Measurements from ENCODE around the gene SCYGR1. TPM values are rescaled to one million over a fixed set of nuclear protein-coding genes. Genes with fewer than 3 reads are reported as not detected.
A peak's percentile ranks its signal among the peaks of the same experiment; 100 is the strongest.

Gene SCYGR1
- total and polyA plus RNA-seq, 2 of the 13 experiments (the other 11 are each of a cell fraction or from before 2014, with no cell fraction given), result not detected

GRCh38 chr2:227406177-227407031 lies 18.7 kb upstream of the SCYGR1 start (continued):
- TF ChIP-seq, protein P1, sequence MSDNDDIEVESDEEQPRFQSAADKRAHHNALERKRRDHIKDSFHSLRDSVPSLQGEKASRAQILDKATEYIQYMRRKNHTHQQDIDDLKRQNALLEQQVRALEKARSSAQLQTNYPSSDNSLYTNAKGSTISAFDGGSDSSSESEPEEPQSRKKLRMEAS (IDR thresholded peaks at IDR 0.05), result peak; percentile 62; the same call in 1 of the 2 replicates
- no peak for TF ChIP-seq ZMAT3 (CRISPR knock-in tag; conservative IDR thresholded peaks at IDR 0.05)
- no peak for TF ChIP-seq ZNF333 (CRISPR knock-in tag; IDR thresholded peaks at IDR 0.05; ENCODE audit: borderline replicate concordance)
- no peak; the same call in 1 of the 2 replicates for TF ChIP-seq NFYC (CRISPR knock-in tag; IDR thresholded peaks at IDR 0.05)
- TF ChIP-seq GATAD1 (CRISPR knock-in tag; IDR thresholded peaks at IDR 0.05), result peak; percentile 78
- no peak; the same call in 1 of the 2 replicates for TF ChIP-seq XBP1 (CRISPR knock-in tag; IDR thresholded peaks at IDR 0.05)
- TF ChIP-seq SMC3 (IDR thresholded peaks at IDR 0.05; ENCODE audit: low read length), result peak; percentile 98
- 0 out of 2 replicates have a peak, but pooled peaks have one; percentile 68 for TF ChIP-seq KAT7 (CRISPR knock-in tag; IDR thresholded peaks at IDR 0.05; ENCODE audit: borderline replicate concordance)
- TF ChIP-seq SMYD3 (CRISPR knock-in tag; IDR thresholded peaks at IDR 0.05), result peak; percentile 85; the same call in 1 of the 2 replicates
- no peak for TF ChIP-seq NCOA5 (CRISPR knock-in tag; IDR thresholded peaks at IDR 0.05)
- no peak for TF ChIP-seq NFE2L1 (CRISPR knock-in tag; IDR thresholded peaks at IDR 0.05; ENCODE audit: borderline replicate concordance)
- TF ChIP-seq ZNF816 (CRISPR knock-in tag; IDR thresholded peaks at IDR 0.05; ENCODE audit: borderline replicate concordance), result no peak; the same call in 1 of the 2 replicates
- no peak for TF ChIP-seq ZSCAN12 (CRISPR knock-in tag; IDR thresholded peaks at IDR 0.05)
- TF ChIP-seq, protein P2, sequence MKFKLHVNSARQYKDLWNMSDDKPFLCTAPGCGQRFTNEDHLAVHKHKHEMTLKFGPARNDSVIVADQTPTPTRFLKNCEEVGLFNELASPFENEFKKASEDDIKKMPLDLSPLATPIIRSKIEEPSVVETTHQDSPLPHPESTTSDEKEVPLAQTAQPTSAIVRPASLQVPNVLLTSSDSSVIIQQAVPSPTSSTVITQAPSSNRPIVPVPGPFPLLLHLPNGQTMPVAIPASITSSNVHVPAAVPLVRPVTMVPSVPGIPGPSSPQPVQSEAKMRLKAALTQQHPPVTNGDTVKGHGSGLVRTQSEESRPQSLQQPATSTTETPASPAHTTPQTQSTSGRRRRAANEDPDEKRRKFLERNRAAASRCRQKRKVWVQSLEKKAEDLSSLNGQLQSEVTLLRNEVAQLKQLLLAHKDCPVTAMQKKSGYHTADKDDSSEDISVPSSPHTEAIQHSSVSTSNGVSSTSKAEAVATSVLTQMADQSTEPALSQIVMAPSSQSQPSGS (CRISPR knock-in tag; IDR thresholded peaks at IDR 0.05), result peak; percentile 92
- TF ChIP-seq, protein P3, sequence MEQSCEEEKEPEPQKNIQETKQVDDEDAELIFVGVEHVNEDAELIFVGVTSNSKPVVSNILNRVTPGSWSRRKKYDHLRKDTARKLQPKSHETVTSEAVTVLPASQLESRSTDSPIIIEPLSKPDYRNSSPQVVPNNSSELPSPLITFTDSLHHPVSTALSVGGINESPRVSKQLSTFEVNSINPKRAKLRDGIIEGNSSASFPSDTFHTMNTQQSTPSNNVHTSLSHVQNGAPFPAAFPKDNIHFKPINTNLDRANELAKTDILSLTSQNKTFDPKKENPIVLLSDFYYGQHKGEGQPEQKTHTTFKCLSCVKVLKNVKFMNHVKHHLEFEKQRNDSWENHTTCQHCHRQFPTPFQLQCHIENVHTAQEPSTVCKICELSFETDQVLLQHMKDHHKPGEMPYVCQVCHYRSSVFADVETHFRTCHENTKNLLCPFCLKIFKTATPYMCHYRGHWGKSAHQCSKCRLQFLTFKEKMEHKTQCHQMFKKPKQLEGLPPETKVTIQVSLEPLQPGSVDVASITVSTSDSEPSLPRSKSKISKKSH (CRISPR knock-in tag; IDR thresholded peaks at IDR 0.05; ENCODE audit: borderline replicate concordance), result no peak
- no peak for TF ChIP-seq ZBTB3 (CRISPR knock-in tag; IDR thresholded peaks at IDR 0.05; ENCODE audit: borderline replicate concordance, low read depth)
- TF ChIP-seq AGO1 (IDR thresholded peaks at IDR 0.05; ENCODE audit: low read depth, low read length, poor library complexity, severe bottlenecking), result no peak
- no peak for TF ChIP-seq ZNF546 (CRISPR knock-in tag; conservative IDR thresholded peaks at IDR 0.05)
- peak; percentile 89; the same call in 1 of the 2 replicates for TF ChIP-seq BRCA1 (CRISPR knock-in tag; IDR thresholded peaks at IDR 0.05)
- no peak for TF ChIP-seq ZNF746 (CRISPR knock-in tag; IDR thresholded peaks at IDR 0.05)
- TF ChIP-seq, protein P4, sequence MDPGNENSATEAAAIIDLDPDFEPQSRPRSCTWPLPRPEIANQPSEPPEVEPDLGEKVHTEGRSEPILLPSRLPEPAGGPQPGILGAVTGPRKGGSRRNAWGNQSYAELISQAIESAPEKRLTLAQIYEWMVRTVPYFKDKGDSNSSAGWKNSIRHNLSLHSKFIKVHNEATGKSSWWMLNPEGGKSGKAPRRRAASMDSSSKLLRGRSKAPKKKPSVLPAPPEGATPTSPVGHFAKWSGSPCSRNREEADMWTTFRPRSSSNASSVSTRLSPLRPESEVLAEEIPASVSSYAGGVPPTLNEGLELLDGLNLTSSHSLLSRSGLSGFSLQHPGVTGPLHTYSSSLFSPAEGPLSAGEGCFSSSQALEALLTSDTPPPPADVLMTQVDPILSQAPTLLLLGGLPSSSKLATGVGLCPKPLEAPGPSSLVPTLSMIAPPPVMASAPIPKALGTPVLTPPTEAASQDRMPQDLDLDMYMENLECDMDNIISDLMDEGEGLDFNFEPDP (CRISPR knock-in tag; conservative IDR thresholded peaks at IDR 0.05), result peak; percentile 81; the same call in 1 of the 2 replicates
- 0 out of 2 replicates have a peak, but pooled peaks have one; percentile 33 for TF ChIP-seq EHMT2 (IDR thresholded peaks at IDR 0.05; ENCODE audit: borderline replicate concordance, low read depth, low read length)
- peak; percentile 72; the same call in 1 of the 2 replicates for TF ChIP-seq GABPB1 (CRISPR knock-in tag; IDR thresholded peaks at IDR 0.05)
- TF ChIP-seq ZNF772 (CRISPR knock-in tag; IDR thresholded peaks at IDR 0.05), result no peak; the same call in 1 of the 2 replicates

Measured in HepG2 (cell line).